OCI-LY3 (cell line): ENCODE measurements around the gene WDR93.

Source experiments
- CTCF ChIP-seq: fragments of 200-600, 300-600 bp; sonication (generic); IDR thresholded peaks from 2 replicates; pipeline ENCODE4 v1.5.1; 2014; ENCODE audit warnings: antibody characterized with exemption, low read length, low read depth
- EZH2phosphoT487 ChIP-seq: fragments of 200-600 bp; shearing (Covaris generic); IDR thresholded peaks from 2 replicates; pipeline ENCODE4 v1.6.1; 2018; ENCODE audit warnings: antibody characterized with exemption, mixed run types, low read depth

GRCh38 chr15:89766357-89767311 is 76.0 kb downstream of the WDR93 start:
- no peak for TF ChIP-seq CTCF
- TF ChIP-seq EZH2phosphoT487, result no peak
